H9 (cell line): ENCODE data around the gene BCAS1. TPM values are rescaled to one million over a fixed set of nuclear protein-coding genes. Genes with fewer than 3 reads are reported as not detected.

Experiments used
- DNase-seq: peaks from one replicate; pipeline ENCODE4 v3.0.0-alpha.2; 2017
- H2AFZ ChIP-seq: one replicate; pipeline ENCODE4 v1.6.1; 2013; ENCODE audit warnings: mild to moderate bottlenecking, low read length, control low read depth, moderate library complexity
- H2AK5ac ChIP-seq: 2 replicates; pipeline ENCODE4 v1.6.1; 2013; ENCODE audit warnings: low read length, control low read depth, mixed read lengths; ENCODE audit not compliant: insufficient read length
- H2BK120ac ChIP-seq: one replicate; pipeline ENCODE4 v1.6.1; 2013; ENCODE audit warnings: low read depth, mild to moderate bottlenecking, low read length, control low read depth, inconsistent platforms; ENCODE audit not compliant: poor library complexity, severe bottlenecking
- H2BK12ac ChIP-seq: 2 replicates; pipeline ENCODE4 v1.6.1; 2013; ENCODE audit warnings: low read length, control low read depth, mixed read lengths, low read depth; ENCODE audit not compliant: insufficient read length
- H2BK15ac ChIP-seq: 2 replicates; pipeline ENCODE4 v1.6.1; 2013; ENCODE audit warnings: low read depth, low read length, control low read depth
- H2BK20ac ChIP-seq: one replicate; pipeline ENCODE4 v1.6.1; 2013; ENCODE audit warnings: low read depth, mild to moderate bottlenecking, low read length, control low read depth, inconsistent platforms; ENCODE audit not compliant: poor library complexity, severe bottlenecking
- H2BK5ac ChIP-seq: 2 replicates; pipeline ENCODE4 v1.6.1; 2013; ENCODE audit warnings: low read length, control low read depth, mixed read lengths; ENCODE audit not compliant: insufficient read length
- H3K14ac ChIP-seq: 2 replicates; pipeline ENCODE4 v1.6.1; 2013; ENCODE audit warnings: low read length, control low read depth; ENCODE audit not compliant: insufficient read depth
- H3K18ac ChIP-seq: 2 replicates; pipeline ENCODE4 v1.6.1; 2013; ENCODE audit warnings: low read depth, mild to moderate bottlenecking, mixed read lengths, low read length, control low read depth; ENCODE audit not compliant: insufficient read length
- H3K23ac ChIP-seq: 2 replicates; pipeline ENCODE4 v1.6.1; 2013; ENCODE audit warnings: low read length, control low read depth, mixed read lengths, low read depth; ENCODE audit not compliant: insufficient read length
- H3K23me2 ChIP-seq: 2 replicates; pipeline ENCODE4 v1.6.1; 2013; ENCODE audit warnings: low read depth, mild to moderate bottlenecking, mixed read lengths, low read length, control low read depth; ENCODE audit not compliant: insufficient read length, poor library complexity, severe bottlenecking
- H3K27ac ChIP-seq: 2 replicates; pipeline ENCODE4 v1.5.1; 2013; ENCODE audit warnings: low read length, control low read depth, mixed read lengths, low read depth; ENCODE audit not compliant: insufficient read length
- H3K27me3 ChIP-seq: 2 replicates; pipeline ENCODE4 v1.6.1; 2013; ENCODE audit warnings: low read length, control low read depth, inconsistent platforms; ENCODE audit not compliant: insufficient read depth
- H3K4ac ChIP-seq: 2 replicates; pipeline ENCODE4 v1.6.1; 2013; ENCODE audit warnings: low read depth, mild to moderate bottlenecking, control low read depth, inconsistent platforms, low read length, moderate library complexity
- H3K4me1 ChIP-seq: 2 replicates; pipeline ENCODE4 v1.6.1; 2013; ENCODE audit warnings: low read length, control low read depth, inconsistent platforms; ENCODE audit not compliant: insufficient read depth
- H3K4me2 ChIP-seq: 2 replicates; pipeline ENCODE4 v1.6.1; 2013; ENCODE audit warnings: low read length, control low read depth, mixed read lengths; ENCODE audit not compliant: insufficient read length, insufficient read depth
- H3K56ac ChIP-seq: 2 replicates; pipeline ENCODE4 v1.6.1; 2013; ENCODE audit warnings: low read depth, mild to moderate bottlenecking, mixed read lengths, low read length, control low read depth; ENCODE audit not compliant: insufficient read length
- H3K79me1 ChIP-seq: 2 replicates; pipeline ENCODE4 v1.6.1; 2013; ENCODE audit warnings: low read depth, mild to moderate bottlenecking, moderate library complexity, low read length, control low read depth, inconsistent platforms; ENCODE audit not compliant: insufficient read depth, poor library complexity, severe bottlenecking
- H3K79me2 ChIP-seq: 2 replicates; pipeline ENCODE4 v1.6.1; 2013; ENCODE audit warnings: low read length, control low read depth, inconsistent platforms; ENCODE audit not compliant: insufficient read depth
- H3K9ac ChIP-seq: 2 replicates; pipeline ENCODE4 v1.6.1; 2013; ENCODE audit warnings: low read length, control low read depth, mixed read lengths; ENCODE audit not compliant: insufficient read length; ENCODE audit errors: extremely low read depth
- H3K9me3 ChIP-seq: one replicate; pipeline ENCODE4 v1.6.1; 2013; ENCODE audit warnings: low read depth, low read length, inconsistent platforms; ENCODE audit not compliant: control insufficient read depth
- H3T11ph ChIP-seq: one replicate; pipeline ENCODE4 v1.6.1; 2013; ENCODE audit warnings: mild to moderate bottlenecking, low read length, control low read depth, inconsistent platforms
- H4K20me1 ChIP-seq: one replicate; pipeline ENCODE4 v1.6.1; 2013; ENCODE audit not compliant: control insufficient read depth, insufficient read length, insufficient read depth
- H4K5ac ChIP-seq: 2 replicates; pipeline ENCODE4 v1.6.1; 2013; ENCODE audit warnings: low read depth, mild to moderate bottlenecking, mixed read lengths, low read length, control low read depth; ENCODE audit not compliant: insufficient read length
- H4K8ac ChIP-seq: replicated peaks from 2 replicates; pipeline ENCODE4 v1.6.1; 2013; ENCODE audit warnings: low read length, control low read depth, mixed read lengths, low read depth; ENCODE audit not compliant: insufficient read length
- H4K91ac ChIP-seq: 2 replicates; pipeline ENCODE4 v1.6.1; 2013; ENCODE audit warnings: low read depth, mild to moderate bottlenecking, moderate library complexity, mixed read lengths, low read length, control low read depth; ENCODE audit not compliant: insufficient read length
- H3K27ac Mint-ChIP-seq, 3 experiments: 2 replicates in 2 of 3; 3 replicates in 1 of 3; pipeline ENCODE4 v1.8.0; 2020 to 2021; ENCODE audit warnings: mixed read lengths in 3 of 3, mild to moderate bottlenecking in 1 of 3, moderate library complexity in 1 of 3
- H3K27me3 Mint-ChIP-seq: 2 replicates; pipeline ENCODE4 v1.8.0; 2021; ENCODE audit warnings: low read depth, mild to moderate bottlenecking, moderate library complexity, mixed read lengths
- H3K36me3 Mint-ChIP-seq, 3 experiments: 2 replicates in 2 of 3; 3 replicates in 1 of 3; pipeline ENCODE4 v1.8.0; 2020 to 2021; ENCODE audit warnings: low read depth in 3 of 3, mixed read lengths in 3 of 3; ENCODE audit not compliant: insufficient read depth in 1 of 3
- H3K4me1 Mint-ChIP-seq, 2 experiments: 2 replicates each; pipeline ENCODE4 v1.8.0; 2020; ENCODE audit warnings: mixed read lengths in 2 of 2
- H3K4me3 Mint-ChIP-seq, 2 experiments: 2 replicates in 1 of 2; 3 replicates in 1 of 2; pipeline ENCODE4 v1.8.0; 2020 to 2021; ENCODE audit warnings: mild to moderate bottlenecking in 2 of 2, mixed read lengths in 2 of 2, moderate library complexity in 1 of 2
- H3K9me3 Mint-ChIP-seq, 2 experiments: 2 replicates in 1 of 2; 3 replicates in 1 of 2; pipeline ENCODE4 v1.8.0; 2020; ENCODE audit warnings: mild to moderate bottlenecking in 2 of 2, mixed read lengths in 2 of 2, moderate library complexity in 1 of 2
- CTCF ChIP-seq: fragments of 200-600 bp; sonication (generic); conservative IDR thresholded peaks from 3 replicates; pipeline ENCODE4 v1.8.0; 2021; ENCODE audit warnings: antibody characterized with exemption, mild to moderate bottlenecking
- WGBS: extraction: QIAGEN DNeasy Blood & Tissue Kit; methylation state at CpG from one replicate; pipeline ENCODE4 v1.1.7; 2013; ENCODE audit warnings: missing lambda C conversion rate, low lambda C conversion rate, mixed read lengths; ENCODE audit not compliant: insufficient read length; ENCODE audit errors: extremely low coverage; 5-methylcytosine and 5-hydroxymethylcytosine counted together
- total RNA-seq: library from RNA; stranded (reverse); gene quantifications from 2 replicates; pipeline ENCODE4 v1.2.1, GENCODE V29; 2021

Gene BCAS1
- total RNA-seq, 1 experiment from 2014 or later = 0.15 TPM

- Histone ChIP-seq H2BK12ac (no peak overlapping the region), H3K9ac (no peak overlapping the region), H3K23ac (no peak overlapping the region), H3T11ph (no peak overlapping the region), H3K4me2 (no peak overlapping the region), H3K27me3 (no peaks in the 10 kb centered on the region), H3K27ac (no peak overlapping the region), H3K4ac (no peak overlapping the region), H2BK120ac (no peak overlapping the region), H2BK5ac (no peak overlapping the region), H4K8ac (no peak overlapping the region), H2AK5ac (no peak overlapping the region), H3K9me3 (no peaks in the 10 kb centered on the region), H3K14ac (no peak overlapping the region), H3K4me1 (no peaks in the 10 kb centered on the region), H3K18ac (no peak overlapping the region), H4K20me1 (no peaks in the 10 kb centered on the region), H2BK15ac (no peak overlapping the region), H3K23me2 (no peaks in the 10 kb centered on the region), H3K79me2 (no peaks in the 10 kb centered on the region), H3K79me1 (no peaks in the 10 kb centered on the region), H4K5ac (no peak overlapping the region), H2AFZ (no peak overlapping the region), H2BK20ac (no peak overlapping the region), H4K91ac (no peak overlapping the region), H3K56ac (no peak overlapping the region)
- H3K9me3 Mint-ChIP-seq = no peaks in the 10 kb centered on the region; a peak in 1 of 5 replicates
- H3K27ac Mint-ChIP-seq = no peak overlapping the region
- TF ChIP-seq CTCF = no peak
- DNase-seq = no peak
- no peaks in the 10 kb centered on the region; the same call in 1 of the 2 replicates for H3K27me3 Mint-ChIP-seq
- WGBS = no CpG with 5 or more reads among the region's 2 CpGs
- H3K4me1 Mint-ChIP-seq = peaks cover 9% of the 10 kb centered on the region in 2 experiments
- H3K36me3 Mint-ChIP-seq = no peaks in the 10 kb centered on the region
- H3K4me3 Mint-ChIP-seq = no peak overlapping the region
Measured at GRCh38 chr20:54113566-54113965, 43.2 kb upstream of the BCAS1 start.
